GM12873 (cell line): ENCODE measurements around the gene OMD.

ENCODE experiments used
- TF ChIP-seq, protein P1 (sequence below): IDR thresholded peaks from 2 replicates; pipeline ENCODE4 v1.5.1; 2012; ENCODE audit warnings: low read depth, mild to moderate bottlenecking, moderate library complexity, low read length, control low read depth; ENCODE audit not compliant: insufficient read depth; ENCODE audit errors: missing control alignments

Gene OMD

DNA sequence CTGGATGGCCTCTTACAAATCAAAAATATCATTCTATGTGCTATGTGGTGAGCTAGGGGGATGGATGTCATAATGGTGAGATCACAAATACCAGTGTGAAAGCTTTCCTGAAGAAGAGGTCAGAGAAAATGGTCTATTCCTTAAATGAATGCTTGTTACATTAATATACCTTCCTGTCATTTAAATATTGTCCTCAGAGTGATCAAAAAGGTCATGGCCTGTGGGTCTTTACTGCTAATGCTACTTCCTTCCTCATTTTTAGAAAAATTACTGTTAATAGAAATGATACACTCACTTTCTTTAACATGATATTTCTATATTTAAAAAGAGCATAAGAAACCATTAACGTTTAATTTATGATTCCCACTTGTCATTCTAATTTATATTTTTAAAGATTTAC lies 9.7 kb downstream of the OMD start:
- TF ChIP-seq, protein P1, sequence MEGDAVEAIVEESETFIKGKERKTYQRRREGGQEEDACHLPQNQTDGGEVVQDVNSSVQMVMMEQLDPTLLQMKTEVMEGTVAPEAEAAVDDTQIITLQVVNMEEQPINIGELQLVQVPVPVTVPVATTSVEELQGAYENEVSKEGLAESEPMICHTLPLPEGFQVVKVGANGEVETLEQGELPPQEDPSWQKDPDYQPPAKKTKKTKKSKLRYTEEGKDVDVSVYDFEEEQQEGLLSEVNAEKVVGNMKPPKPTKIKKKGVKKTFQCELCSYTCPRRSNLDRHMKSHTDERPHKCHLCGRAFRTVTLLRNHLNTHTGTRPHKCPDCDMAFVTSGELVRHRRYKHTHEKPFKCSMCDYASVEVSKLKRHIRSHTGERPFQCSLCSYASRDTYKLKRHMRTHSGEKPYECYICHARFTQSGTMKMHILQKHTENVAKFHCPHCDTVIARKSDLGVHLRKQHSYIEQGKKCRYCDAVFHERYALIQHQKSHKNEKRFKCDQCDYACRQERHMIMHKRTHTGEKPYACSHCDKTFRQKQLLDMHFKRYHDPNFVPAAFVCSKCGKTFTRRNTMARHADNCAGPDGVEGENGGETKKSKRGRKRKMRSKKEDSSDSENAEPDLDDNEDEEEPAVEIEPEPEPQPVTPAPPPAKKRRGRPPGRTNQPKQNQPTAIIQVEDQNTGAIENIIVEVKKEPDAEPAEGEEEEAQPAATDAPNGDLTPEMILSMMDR = no peak

DNA sequence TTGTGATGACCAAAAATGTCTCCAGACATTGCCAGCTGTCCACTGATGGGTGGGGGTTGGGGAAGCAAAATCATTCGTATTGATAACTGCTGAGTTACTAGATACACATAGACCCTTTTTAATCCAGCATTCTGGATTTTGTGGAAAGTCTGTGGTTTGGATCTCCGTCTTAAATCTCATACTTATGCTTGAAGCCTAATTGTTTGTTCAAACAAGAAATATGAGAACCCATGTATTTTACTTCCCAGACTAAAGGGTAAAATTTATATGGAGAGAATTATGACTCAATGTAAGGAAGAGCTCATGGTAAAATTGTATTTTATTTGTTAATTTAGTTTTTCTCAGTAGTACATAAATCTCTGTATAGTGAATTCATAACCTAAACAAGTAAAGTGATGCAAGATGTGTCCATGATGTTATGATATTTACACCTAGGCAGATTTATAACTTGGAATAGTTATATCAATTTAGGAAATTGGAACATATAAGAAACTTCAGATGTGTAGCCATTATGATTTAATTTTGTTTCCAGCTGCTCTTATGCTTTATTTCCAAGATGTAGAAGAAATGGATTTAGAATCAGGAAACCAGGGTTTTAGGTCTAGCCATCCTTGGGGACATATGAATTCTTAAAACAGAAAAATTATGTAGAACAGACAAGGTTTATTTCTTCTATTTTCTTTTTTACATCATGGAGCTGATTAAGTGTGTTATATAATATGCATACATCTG lies 15.4 kb downstream of the OMD start:
- TF ChIP-seq, protein P1 = no peak

DNA sequence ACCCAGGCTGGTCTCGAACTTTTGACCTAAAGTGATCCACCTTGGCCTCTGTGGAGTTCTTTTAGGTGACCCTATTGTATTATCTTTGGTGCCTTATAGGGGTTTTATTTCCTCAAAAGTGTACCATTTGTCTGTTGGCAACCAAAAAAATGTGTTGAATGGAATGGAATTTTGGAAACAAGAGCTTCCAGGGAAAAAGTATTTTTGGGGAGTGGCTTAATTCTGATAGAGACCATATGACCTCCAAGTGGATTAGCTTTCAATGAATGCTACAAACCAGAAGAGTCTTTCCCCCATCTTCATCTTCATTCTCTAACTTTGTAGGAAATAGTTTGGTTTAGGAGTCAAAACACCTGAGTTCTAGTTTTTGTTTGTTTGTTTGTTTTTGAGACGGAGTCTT lies 16.5 kb downstream of the OMD start:
- TF ChIP-seq, protein P1 = no peak

DNA sequence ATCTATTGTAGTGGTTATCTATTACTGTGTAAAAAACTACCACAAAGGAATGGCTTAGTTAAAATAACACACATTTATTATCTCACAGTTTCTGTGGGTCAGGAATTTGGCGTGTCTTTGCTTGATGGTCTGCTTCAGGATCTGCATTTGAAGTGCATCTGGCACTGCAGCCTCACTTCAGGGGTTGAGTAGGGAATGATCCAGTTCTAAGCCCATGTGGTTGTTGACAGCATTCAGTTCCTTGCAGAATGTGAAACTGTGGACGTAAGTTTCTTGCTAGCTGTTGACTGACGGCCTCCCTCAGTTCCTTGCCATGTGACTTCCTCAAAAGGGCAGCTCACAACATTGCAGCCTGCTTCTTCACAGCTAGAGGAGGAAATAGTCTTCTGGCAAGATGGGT lies 17.8 kb downstream of the OMD start:
- TF ChIP-seq, protein P1 = no peak

DNA sequence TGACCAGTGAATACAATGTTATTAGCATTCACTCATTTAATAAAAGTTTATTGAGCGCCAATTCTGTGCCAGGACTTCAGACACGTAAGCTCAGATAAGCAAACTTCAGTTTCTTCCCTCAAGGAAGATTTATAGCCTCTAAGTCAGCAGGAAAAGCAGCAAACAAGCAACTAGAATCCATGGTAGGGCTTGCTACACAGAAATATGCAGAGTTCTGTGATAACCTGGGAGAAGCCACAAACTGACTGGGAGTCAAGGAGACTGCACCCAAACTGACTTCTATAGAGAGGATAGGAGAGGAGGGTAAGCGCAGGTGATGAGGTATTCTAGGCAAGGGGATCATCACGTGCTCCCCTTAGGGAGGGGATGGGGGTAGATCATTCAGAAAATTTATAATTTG lies 18.5 kb downstream of the OMD start:
- TF ChIP-seq, protein P1 = no peak

DNA sequence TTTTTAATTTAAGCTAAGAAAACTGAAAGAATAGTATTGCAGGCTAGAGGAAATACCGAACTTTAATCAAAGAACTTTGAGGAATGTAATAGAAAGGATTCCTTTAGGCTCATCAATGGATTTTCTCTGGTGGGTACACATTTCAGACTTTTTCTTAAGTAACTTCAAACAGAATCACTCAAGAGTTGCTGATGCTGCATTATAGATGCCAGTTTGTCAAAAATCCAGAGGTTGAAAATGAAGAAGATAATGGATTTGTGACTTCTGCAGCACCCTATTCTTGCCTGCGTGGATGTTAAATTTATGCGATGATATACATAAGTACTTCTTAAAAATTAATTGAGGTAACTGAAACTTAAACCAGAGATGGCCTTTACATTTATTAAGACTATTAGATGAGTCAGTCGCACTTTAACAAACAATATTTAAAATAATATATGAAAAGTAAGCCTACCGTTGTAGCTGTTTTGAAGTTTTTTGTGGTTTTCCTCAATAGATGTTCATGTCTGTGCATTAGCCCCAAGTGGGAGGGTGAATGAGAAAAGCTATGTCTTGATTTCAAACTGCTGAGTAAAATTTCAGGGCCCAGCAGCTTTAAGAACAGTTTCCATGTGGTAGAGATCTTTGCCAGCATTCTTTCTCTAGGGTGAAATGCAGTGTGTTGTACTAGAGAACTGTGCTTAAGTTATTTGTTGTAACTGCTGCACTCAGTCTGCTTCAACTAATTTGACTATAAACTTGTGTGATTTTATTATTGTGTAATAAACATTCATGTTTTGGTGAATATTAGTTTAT lies 20.0 kb downstream of the OMD start, which contains the start of gene OGN:
Gene OGN, minus strand, starts transcription at position 537 of the 795 bp plus-strand sequence. CDS start 1,171 bp downstream, outside the sequence.
- TF ChIP-seq, protein P1 = no peak
